ENCODE measurements around the gene LHFPL2. TPM values are rescaled to one million over a fixed set of nuclear protein-coding genes. Genes with fewer than 3 reads are reported as not detected.
A peak's percentile ranks its signal among the peaks of the same experiment; 100 is the strongest.

Gene LHFPL2
- total RNA-seq, 1 donor from 2014 or later = 32.4 TPM

GRCh38 chr5:78644129-78644528 lies 4.4 kb downstream of the LHFPL2 start:
- TF ChIP-seq, protein P1, sequence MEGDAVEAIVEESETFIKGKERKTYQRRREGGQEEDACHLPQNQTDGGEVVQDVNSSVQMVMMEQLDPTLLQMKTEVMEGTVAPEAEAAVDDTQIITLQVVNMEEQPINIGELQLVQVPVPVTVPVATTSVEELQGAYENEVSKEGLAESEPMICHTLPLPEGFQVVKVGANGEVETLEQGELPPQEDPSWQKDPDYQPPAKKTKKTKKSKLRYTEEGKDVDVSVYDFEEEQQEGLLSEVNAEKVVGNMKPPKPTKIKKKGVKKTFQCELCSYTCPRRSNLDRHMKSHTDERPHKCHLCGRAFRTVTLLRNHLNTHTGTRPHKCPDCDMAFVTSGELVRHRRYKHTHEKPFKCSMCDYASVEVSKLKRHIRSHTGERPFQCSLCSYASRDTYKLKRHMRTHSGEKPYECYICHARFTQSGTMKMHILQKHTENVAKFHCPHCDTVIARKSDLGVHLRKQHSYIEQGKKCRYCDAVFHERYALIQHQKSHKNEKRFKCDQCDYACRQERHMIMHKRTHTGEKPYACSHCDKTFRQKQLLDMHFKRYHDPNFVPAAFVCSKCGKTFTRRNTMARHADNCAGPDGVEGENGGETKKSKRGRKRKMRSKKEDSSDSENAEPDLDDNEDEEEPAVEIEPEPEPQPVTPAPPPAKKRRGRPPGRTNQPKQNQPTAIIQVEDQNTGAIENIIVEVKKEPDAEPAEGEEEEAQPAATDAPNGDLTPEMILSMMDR (IDR thresholded peaks at IDR 0.05; ENCODE audit: insufficient read depth, low read length, severe bottlenecking) = no peak
- no peaks in the 10 kb centered on the region for H3K27me3 ChIP-seq (ENCODE audit: control insufficient read depth, insufficient read depth, low read length)
- no peak for DNase-seq (ENCODE audit: low read depth)
- FAIRE-seq = no peak
- no peak overlapping the region for H3K4me3 ChIP-seq (ENCODE audit: low read depth, low read length)
- H3K36me3 ChIP-seq (ENCODE audit: control insufficient read depth, insufficient read depth, low read length) = peaks cover 5% of the 10 kb centered on the region

GRCh38 chr5:78642701-78643100 lies 5.9 kb downstream of the LHFPL2 start:
- no peak for FAIRE-seq
- DNase-seq (ENCODE audit: low read depth) = no peak
- Histone ChIP-seq H3K4me3 (ENCODE audit: low read depth, low read length) (no peak overlapping the region), H3K27me3 (ENCODE audit: control insufficient read depth, insufficient read depth, low read length) (no peaks in the 10 kb centered on the region), H3K36me3 (ENCODE audit: control insufficient read depth, insufficient read depth, low read length) (peaks cover 5% of the 10 kb centered on the region)
- TF ChIP-seq, protein P1 (IDR thresholded peaks at IDR 0.05; ENCODE audit: insufficient read depth, low read length, severe bottlenecking) = no peak

- H3K27me3 ChIP-seq (ENCODE audit: control insufficient read depth, insufficient read depth, low read length) = no peaks in the 10 kb centered on the region
- no peak overlapping the region for H3K4me3 ChIP-seq (ENCODE audit: low read depth, low read length)
- FAIRE-seq (no peak), DNase-seq (ENCODE audit: low read depth) (peak; percentile 55)
- peaks cover 2% of the 10 kb centered on the region for H3K36me3 ChIP-seq (ENCODE audit: control insufficient read depth, insufficient read depth, low read length)
- TF ChIP-seq, protein P1 (IDR thresholded peaks at IDR 0.05; ENCODE audit: insufficient read depth, low read length, severe bottlenecking) = no peak
Observed at GRCh38 chr5:78640662-78641474, 7.7 kb downstream of the LHFPL2 start.

GRCh38 chr5:78639791-78640190 lies 8.8 kb downstream of the LHFPL2 start:
- TF ChIP-seq, protein P1 (IDR thresholded peaks at IDR 0.05; ENCODE audit: insufficient read depth, low read length, severe bottlenecking) = no peak
- DNase-seq (ENCODE audit: low read depth) (no peak), FAIRE-seq (no peak)
- no peak overlapping the region for H3K4me3 ChIP-seq (ENCODE audit: low read depth, low read length)
- no peaks in the 10 kb centered on the region for H3K27me3 ChIP-seq (ENCODE audit: control insufficient read depth, insufficient read depth, low read length)
- peaks cover 2% of the 10 kb centered on the region for H3K36me3 ChIP-seq (ENCODE audit: control insufficient read depth, insufficient read depth, low read length)

GRCh38 chr5:78638973-78639669 lies 9.5 kb downstream of the LHFPL2 start:
- Histone ChIP-seq H3K4me3 (ENCODE audit: low read depth, low read length) (no peak overlapping the region), H3K36me3 (ENCODE audit: control insufficient read depth, insufficient read depth, low read length) (peaks cover 2% of the 10 kb centered on the region), H3K27me3 (ENCODE audit: control insufficient read depth, insufficient read depth, low read length) (no peaks in the 10 kb centered on the region)
- DNase-seq (ENCODE audit: low read depth) = no peak
- TF ChIP-seq, protein P1 (IDR thresholded peaks at IDR 0.05; ENCODE audit: insufficient read depth, low read length, severe bottlenecking) = no peak
- FAIRE-seq = no peak

Measured in bronchial epithelial cell (primary cell).